ENCODE results near the gene CSK.

Gene CSK

DNA sequence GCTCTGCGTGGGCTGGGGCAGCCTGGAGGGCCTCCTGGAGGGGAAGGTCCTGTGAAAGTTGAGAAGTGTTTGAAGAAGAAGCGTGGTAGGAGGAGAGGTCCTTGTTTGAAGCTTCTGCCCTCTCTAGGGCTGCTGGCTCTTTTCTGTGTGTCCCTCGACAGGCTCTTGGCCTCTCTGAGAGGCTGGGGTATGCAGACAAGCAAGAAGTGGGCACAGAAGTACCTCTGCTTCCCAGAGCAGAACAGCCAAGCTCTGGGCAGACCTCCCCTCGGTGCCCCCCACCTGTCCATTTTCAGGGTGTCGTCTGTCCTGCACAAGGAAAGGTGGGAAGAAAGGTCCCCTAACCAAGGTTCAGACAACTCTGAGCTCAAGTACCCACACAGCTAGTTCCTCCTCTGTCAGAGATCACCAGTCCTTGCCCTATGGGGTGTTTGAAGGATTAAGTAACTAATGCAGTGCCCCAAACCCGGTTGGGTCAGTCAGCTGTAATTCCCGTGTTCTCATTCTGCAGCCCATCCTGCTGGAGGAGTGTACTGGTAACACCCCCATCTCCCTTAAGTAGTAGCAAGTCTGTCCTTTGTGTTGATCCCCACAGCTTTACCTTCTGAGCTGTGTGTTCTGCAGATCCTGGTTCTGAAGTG, 6.3 kb downstream of the CSK start:
- DNase-seq: peak; percentile 25

- DNase-seq: peak; percentile 68
Observed at GRCh38 chr15:74788683-74789151, 6.8 kb downstream of the CSK start.

DNA sequence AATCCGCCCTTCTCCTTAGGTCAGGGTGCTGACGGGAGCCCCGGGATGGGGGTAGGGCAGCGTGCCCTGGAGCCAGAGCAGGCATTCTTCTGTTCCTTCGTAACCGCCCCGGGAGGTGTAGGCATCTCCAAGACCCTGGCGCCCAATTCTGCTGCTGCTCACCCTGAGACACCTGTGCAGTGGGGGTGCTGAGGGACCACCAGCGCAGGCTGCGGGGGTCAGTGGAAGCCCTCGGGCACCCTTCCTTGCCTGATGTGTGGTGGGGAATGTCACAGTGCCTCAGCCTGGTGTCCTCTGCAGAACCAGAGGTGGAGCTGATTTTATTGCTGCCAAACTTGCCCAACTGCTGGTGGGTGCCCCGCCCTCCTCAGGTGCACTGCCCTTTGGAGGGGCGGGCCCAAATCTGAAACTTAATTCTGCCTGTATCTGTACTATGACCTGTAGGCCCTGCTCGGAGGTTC, 7.3 kb downstream of the CSK start:
- peak; percentile 48 for DNase-seq

- no peak for DNase-seq
Observed at GRCh38 chr15:74789741-74790079, 7.8 kb downstream of the CSK start.

DNA sequence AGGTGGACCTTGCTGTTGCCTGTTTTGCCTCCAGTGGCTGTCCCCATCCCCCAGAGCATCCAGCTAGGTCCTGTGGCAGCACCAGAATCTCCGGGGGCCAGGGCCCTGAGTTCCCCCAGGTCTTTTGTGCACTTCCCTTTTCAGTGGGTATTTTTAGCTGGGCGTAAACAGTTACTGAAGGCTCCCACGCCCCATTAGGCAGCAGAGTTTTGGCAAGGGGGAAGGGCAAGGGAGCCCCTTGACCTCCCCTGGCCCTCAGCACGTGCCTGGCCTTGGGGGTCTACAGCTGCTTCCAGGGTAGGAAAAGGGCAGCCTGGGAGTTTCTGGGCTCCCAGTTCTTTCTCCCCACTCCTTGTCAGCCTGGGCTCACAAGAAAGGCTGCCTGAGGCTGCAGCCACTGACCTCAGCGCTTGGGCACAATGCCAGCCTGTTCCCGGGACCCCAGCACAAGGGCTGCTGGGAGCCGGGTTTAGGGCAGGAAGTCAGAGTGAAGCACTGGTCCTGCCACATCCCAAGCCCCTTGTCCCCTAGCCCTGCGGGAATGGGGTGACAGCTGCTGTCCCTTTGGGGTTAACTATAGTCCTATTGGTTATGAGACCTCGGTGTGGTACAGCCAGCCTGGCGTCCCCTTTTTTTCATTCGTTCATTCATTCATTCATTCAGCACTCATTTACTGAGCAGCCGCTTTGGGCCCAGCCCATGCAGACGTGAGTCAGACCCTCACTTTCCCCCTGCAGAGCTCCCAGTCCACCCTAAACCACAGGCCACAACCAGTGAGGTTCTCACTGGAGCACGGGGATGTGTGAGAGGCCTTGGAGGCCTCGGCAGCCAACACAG, 8.4 kb downstream of the CSK start:
- peak; percentile 36 for DNase-seq

DNA sequence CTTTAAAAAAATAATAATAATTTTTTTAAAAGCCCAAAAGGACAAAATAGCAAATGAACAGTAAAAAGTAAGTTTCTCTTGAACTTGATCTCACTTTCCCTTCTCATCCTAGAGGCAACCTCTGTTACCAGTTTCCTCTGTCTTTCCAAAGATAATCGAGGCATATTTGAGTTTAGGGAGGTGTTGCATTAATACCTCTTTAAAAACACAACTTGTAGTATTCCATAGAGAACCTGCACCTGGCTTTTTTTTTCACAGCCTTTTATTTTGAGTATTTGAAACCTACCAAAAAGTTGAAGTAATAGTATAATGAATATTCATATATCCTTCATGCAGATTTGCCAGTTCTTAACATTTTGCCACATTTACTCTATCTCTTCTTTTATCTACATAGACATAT, 9.1 kb downstream of the CSK start:
- DNase-seq: no peak

DNA sequence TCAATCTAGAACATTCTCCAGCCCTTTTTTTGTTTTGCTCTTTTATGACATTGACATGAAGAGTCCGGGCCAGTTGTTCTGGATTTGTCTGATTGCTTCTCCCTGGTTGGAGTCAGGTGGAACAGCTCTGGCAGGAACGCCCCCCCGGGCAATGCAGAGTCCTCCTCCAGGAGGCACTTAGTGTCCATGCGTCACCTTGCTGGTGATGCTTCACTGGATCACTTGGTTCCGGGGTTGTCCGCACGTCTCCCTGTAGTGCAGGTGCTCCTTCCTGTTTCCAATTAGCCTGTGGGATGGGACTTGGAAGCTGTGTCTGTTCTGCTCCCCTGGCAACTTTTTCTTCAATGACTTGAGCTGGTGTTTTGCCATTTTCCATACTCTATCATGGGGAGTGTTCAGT, 9.8 kb downstream of the CSK start:
- DNase-seq: no peak

DNA sequence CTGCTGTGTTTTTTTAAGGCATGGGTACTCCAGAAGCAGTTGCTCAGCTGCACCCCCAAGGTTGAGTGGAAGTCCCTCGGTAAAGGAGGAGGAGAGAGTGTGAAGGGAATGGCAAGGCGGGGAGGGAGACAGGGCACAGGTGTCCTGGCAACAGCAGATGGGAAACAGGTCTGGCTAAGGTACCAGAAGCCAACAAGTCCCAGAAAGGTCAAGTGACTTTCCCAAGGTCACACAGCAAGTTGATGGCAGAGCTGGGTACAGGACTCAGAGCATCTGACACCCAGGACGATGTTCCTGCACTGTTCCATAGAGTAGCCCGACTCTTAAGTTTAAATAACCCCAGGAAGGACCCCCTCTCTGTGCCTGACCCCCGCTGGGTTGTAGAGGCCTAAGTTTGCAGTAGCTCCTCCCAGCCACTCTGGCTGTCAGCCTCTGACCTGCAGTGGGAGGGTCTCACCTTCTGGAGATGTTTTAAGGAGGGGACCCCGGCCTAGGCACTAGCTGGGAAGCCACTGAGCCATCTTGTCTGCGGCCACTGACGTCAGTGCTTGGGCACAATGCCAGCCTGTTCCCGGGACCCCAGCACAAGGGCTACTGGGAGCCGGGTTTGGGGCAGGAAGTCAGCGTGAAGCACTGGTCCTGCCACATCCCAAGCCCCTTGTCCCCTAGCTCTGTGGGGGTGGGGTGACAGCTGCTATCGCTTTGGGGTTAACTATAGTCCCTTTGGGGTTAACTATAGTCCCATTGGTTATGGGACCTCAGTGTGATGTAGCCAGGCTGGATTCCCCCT, 10.5 kb downstream of the CSK start:
- DNase-seq: peak; percentile 31

- DNase-seq: peak; percentile 82
Observed at GRCh38 chr15:74793135-74794028, 11.5 kb downstream of the CSK start.

GRCh38 chr15:74794248-74794969, 12.5 kb downstream of the CSK start:
- DNase-seq: no peak

DNA sequence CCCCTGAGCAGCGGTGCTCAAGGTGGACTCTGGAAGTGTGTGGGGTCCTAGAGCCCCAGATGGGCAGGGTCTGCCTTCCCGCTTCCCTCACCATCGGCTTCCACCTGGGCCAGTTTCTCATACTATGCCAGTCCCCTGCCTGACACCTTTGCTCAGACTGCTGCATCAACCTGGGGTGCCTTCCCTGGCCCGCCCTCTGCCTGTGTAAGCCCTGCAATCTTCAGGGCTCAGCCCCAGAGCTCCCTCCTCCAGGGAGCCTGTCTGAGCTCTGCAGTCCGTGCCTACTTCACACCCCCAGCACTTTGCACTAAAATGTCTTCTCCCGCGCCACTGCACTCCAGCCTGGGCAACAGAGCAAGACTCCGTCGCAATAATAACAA, 13.1 kb downstream of the CSK start:
- no peak for DNase-seq

- DNase-seq: peak; percentile 48
Observed at GRCh38 chr15:74795966-74796625, 14.2 kb downstream of the CSK start.

DNA sequence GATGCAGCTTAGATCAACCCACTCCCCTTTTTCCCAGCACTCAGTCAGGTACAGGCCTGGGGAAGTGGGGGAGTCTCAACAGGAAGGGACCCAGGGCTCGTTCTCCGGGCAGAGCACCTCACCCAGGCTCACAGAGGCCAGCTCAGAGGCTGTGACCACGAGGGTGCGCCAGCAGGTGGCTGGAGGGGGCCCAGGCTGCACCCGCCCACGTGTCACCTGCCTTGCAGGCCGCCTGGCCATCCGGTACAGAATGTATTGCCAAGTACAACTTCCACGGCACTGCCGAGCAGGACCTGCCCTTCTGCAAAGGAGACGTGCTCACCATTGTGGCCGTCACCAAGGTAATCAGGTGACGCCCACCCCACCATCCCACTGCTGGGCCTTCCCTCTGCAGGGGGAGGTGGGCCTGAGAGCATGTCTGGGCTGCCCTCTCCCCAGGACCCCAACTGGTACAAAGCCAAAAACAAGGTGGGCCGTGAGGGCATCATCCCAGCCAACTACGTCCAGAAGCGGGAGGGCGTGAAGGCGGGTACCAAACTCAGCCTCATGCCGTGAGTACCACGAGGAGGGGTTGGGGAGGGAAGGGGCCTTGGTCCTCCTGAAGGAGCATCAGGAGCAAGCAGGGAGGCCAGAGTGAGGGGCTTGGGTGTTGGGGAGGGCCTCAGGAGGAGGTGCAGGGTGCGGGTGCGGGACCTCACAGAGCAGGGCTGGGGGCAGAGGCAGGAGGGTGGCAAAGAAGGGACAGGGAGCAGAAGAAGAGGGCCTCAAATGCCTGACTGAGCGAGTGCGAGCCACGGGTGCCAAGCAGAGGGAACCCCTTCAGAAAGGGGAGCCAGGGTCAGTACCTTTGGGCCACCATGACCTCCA, 16.7 kb downstream of the CSK start:
- no peak for DNase-seq

DNA sequence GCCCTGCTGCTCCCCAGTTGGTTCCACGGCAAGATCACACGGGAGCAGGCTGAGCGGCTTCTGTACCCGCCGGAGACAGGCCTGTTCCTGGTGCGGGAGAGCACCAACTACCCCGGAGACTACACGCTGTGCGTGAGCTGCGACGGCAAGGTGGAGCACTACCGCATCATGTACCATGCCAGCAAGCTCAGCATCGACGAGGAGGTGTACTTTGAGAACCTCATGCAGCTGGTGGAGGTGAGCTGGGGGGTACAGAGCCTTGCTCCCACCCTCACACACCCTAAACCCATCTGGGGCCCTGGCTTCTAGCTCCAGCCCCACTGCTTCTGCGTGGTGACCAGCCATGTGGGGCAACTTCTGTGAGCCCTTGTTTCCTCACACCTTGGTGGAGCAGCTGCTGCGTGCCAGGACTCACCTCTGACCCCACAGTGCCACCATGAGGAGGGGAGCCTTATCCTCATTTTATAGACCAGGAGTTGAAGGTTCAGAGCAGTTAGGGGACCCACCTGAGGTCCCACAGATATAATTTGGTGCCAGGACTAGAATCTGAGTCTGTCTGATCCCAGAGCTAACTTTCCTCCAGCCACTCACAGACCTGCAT, 17.5 kb downstream of the CSK start:
- DNase-seq: peak; percentile 50

DNA sequence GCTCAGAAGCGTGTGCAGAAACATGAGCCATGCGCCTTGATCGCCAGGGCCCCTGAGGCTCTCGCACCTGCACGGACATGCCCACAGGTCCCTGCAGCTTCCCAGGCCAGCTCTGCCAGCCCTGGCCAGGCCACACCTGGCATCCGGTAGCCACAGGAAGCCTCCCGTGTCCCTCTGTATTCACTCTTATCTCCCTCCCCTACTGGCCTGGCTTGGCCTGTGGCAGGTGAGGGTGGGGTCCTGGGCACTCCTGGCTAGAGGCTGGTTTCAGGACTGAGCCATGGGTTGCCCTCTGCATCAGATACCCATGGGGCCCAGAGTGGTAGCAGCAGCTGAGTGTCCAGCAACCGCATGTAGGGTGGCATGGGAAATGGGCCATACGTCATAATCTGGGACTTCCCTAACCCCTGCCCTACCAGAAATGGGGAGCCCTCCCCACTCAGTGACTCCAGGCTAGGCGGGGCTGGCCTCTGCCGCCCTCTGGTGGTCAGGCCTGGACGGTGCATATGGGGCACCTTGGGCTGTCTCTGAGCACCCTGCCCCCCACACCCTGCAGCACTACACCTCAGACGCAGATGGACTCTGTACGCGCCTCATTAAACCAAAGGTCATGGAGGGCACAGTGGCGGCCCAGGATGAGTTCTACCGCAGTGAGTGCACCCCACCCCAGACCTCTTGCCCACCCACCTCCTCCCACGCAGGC, 18.1 kb downstream of the CSK start:
- peak; percentile 92 for DNase-seq

GRCh38 chr15:74800559-74801094, 18.7 kb downstream of the CSK start:
- DNase-seq: no peak

DNA sequence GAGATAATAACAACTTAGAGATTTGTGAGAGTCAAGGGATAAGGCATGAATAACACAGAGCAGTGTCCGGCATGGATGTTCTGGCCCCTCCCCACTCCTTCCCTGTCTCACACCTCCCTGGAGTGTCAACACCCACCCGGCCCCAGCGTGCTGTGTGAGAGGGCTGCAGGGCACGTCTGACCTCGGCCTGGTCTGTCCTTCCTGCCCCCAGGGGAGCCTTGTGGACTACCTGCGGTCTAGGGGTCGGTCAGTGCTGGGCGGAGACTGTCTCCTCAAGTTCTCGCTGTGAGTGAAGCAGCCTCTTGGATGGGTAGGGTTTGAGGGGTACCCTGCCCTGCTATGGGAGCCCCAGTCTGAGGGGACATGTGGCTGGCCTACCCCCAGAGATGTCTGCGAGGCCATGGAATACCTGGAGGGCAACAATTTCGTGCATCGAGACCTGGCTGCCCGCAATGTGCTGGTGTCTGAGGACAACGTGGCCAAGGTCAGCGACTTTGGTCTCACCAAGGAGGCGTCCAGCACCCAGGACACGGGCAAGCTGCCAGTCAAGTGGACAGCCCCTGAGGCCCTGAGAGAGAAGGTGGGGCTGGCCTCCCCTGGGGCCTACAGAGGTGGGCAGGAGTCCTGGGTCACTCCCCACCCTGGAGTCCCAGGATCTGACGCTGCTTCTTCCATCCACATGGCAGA, 19.6 kb downstream of the CSK start:
- DNase-seq: no peak

DNA sequence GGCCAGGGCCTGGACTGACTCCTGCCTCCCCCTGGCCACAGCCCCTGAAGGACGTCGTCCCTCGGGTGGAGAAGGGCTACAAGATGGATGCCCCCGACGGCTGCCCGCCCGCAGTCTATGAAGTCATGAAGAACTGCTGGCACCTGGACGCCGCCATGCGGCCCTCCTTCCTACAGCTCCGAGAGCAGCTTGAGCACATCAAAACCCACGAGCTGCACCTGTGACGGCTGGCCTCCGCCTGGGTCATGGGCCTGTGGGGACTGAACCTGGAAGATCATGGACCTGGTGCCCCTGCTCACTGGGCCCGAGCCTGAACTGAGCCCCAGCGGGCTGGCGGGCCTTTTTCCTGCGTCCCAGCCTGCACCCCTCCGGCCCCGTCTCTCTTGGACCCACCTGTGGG, 20.4 kb downstream of the CSK start:
- DNase-seq: no peak

Measured in CD4-positive, alpha-beta T cell treated with Interleukin-10 for 1 hour (primary cell).